ENCODE results near the gene HEATR9. TPM values are rescaled to one million over a fixed set of nuclear protein-coding genes. Genes with fewer than 3 reads are reported as not detected.

HEATR9 gene
- total and polyA plus RNA-seq, 2 of the 13 experiments (the other 11 are each of a cell fraction or from before 2014, with no cell fraction given), result not detected

- peak; percentile 50; the same call in 1 of the 2 replicates for TF ChIP-seq ZC3H4 (CRISPR knock-in tag; IDR thresholded peaks at IDR 0.05; ENCODE audit: borderline replicate concordance)
- 0 out of 2 replicates have a peak, but pooled peaks have one; percentile 17 for TF ChIP-seq ZNF234 (CRISPR knock-in tag; conservative IDR thresholded peaks at IDR 0.05)
Observed at GRCh38 chr17:35809855-35810461, 58.7 kb downstream of the HEATR9 start (continued).

GRCh38 chr17:35808962-35809854 is 59.5 kb downstream of the HEATR9 start, which contains the start of gene TAF15:
TSS of gene TAF15 (plus strand) at chr17:35809484. CDS start at chr17:35809570, 86 bp downstream.
- Histone ChIP-seq H3K4me2 (ENCODE audit: low read depth, low read length) (peak within 1 kb of the TSS; percentile 83), H3K4me1 (ENCODE audit: insufficient read depth, low read length) (peaks cover 63% of the 10 kb centered on the region), H4K20me1 (ENCODE audit: insufficient read depth, low read length) (peaks cover 24% of the 10 kb centered on the region), H3K27ac (ENCODE audit: extremely low read length, insufficient read depth, low read length) (peak within 1 kb of the TSS; percentile 91), H3K36me3 (replicated peaks in 1 of 2; ENCODE audit: control insufficient read depth in 1 of 2, insufficient read depth in 2 of 2, low read length in 2 of 2) (no peaks in the 10 kb centered on the region), H3K79me2 (ENCODE audit: insufficient read depth, low read length) (peaks cover 46% of the 10 kb centered on the region), H2AFZ (ENCODE audit: low read length) (peak within 1 kb of the TSS; percentile 86), H3K27me3 (ENCODE audit: control insufficient read depth in 1 of 2, insufficient read depth in 2 of 2, low read length in 2 of 2) (no peaks in the 10 kb centered on the region; a peak in 2 of 5 replicates), H3K9me3 (ENCODE audit: low read length) (no peaks in the 10 kb centered on the region), H3K9ac (ENCODE audit: insufficient read depth, low read depth, low read length) (peak within 1 kb of the TSS; percentile 84), H3K4me3 (replicated peaks in 1 of 3; ENCODE audit: insufficient read depth in 1 of 3, low read depth in 2 of 3, low read length in 3 of 3) (peak within 1 kb of the TSS; percentile 85 to 95 (median 91))
- in situ Hi-C loops (cut with HindIII; ENCODE audit: extremely low pct_ligation_motif_present, low pct_unique_long_range_greater_than_20kb) (loop anchor here (5.0 to 25.0 kb wide), 2 partner anchors 47 to 97 kb away; partner anchors contain the start of gene C17orf50), intact Hi-C loops (cut with micrococcal nuclease; ENCODE audit: unreplicated experiment) (loop anchor here (1.0 kb wide), 1 partner anchor 45 kb away; no protein-coding TSS in a partner anchor)
- peak; percentile 97 for ATAC-seq
- peak; percentile 97 for DNase-seq (ENCODE audit: low spot score)
- POLR2A ChIA-PET, result interaction anchor here (0.6 to 4.2 kb wide), 23 partner anchors 9 to 746 kb away, joined by 3 to 60 read pairs (median 4); partner anchors contain the start of genes AP2B1, C17orf50, CCL16 and MMP28
- CTCF ChIA-PET (ENCODE audit: low intra/inter-chr PET ratio, low total read pairs), result interaction anchor here (1.5 to 2.3 kb wide), 3 partner anchors 42 to 47 kb away, joined by 3 to 28 read pairs (median 8); no protein-coding TSS in a partner anchor
- WGBS (ENCODE audit: low lambda C conversion rate), result 1% methylated on average over 29 of the region's 71 CpGs
- BruUV-seq (replicated peaks), result no TSS peak
- no peak for FAIRE-seq
- TF ChIP-seq ZNF572 (CRISPR knock-in tag; IDR thresholded peaks at IDR 0.05), result 0 out of 2 replicates have a peak, but pooled peaks have one; percentile 52
- TF ChIP-seq ZNF841 (CRISPR knock-in tag; IDR thresholded peaks at IDR 0.05; ENCODE audit: borderline replicate concordance), result peak; percentile 74; the same call in 1 of the 2 replicates
- TF ChIP-seq JUN (CRISPR knock-in tag; IDR thresholded peaks at IDR 0.05), result no peak
- TF ChIP-seq ZNF33B (CRISPR knock-in tag; IDR thresholded peaks at IDR 0.05), result 0 out of 2 replicates have a peak, but pooled peaks have one; percentile 48
- TF ChIP-seq RXRB (CRISPR knock-in tag; IDR thresholded peaks at IDR 0.05; ENCODE audit: borderline replicate concordance), result peak; percentile 14; the same call in 1 of the 2 replicates
- no peak; the same call in 1 of the 2 replicates for TF ChIP-seq ZNF556 (CRISPR knock-in tag; IDR thresholded peaks at IDR 0.05; ENCODE audit: borderline replicate concordance)
- TF ChIP-seq ZNF674 (CRISPR knock-in tag; IDR thresholded peaks at IDR 0.05; ENCODE audit: low read depth), result no peak
- TF ChIP-seq ZC3H13 (CRISPR knock-in tag; IDR thresholded peaks at IDR 0.05), result peak; percentile 67
- no peak; the same call in 1 of the 2 replicates for TF ChIP-seq MAF1 (CRISPR knock-in tag; IDR thresholded peaks at IDR 0.05; ENCODE audit: borderline replicate concordance)
- no peak; the same call in 1 of the 2 replicates for TF ChIP-seq ZNF367 (CRISPR knock-in tag; IDR thresholded peaks at IDR 0.05; ENCODE audit: borderline replicate concordance)
- no peak for TF ChIP-seq ZNF644 (CRISPR knock-in tag; IDR thresholded peaks at IDR 0.05; ENCODE audit: low read depth)
- TF ChIP-seq PITX1 (CRISPR knock-in tag; IDR thresholded peaks at IDR 0.05), result no peak
- no peak for TF ChIP-seq NR2F1 (CRISPR knock-in tag; IDR thresholded peaks at IDR 0.05)
- TF ChIP-seq SIN3A (IDR thresholded peaks at IDR 0.05; ENCODE audit: borderline replicate concordance, low read depth, low read length), result peak; percentile 69; the same call in 1 of the 2 replicates
- TF ChIP-seq ZNF703 (CRISPR knock-in tag; IDR thresholded peaks at IDR 0.05; ENCODE audit: borderline replicate concordance), result peak; percentile 82; the same call in 1 of the 2 replicates
- TF ChIP-seq, protein P1, sequence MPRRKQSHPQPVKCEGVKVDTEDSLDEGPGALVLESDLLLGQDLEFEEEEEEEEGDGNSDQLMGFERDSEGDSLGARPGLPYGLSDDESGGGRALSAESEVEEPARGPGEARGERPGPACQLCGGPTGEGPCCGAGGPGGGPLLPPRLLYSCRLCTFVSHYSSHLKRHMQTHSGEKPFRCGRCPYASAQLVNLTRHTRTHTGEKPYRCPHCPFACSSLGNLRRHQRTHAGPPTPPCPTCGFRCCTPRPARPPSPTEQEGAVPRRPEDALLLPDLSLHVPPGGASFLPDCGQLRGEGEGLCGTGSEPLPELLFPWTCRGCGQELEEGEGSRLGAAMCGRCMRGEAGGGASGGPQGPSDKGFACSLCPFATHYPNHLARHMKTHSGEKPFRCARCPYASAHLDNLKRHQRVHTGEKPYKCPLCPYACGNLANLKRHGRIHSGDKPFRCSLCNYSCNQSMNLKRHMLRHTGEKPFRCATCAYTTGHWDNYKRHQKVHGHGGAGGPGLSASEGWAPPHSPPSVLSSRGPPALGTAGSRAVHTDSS (CRISPR knock-in tag; conservative IDR thresholded peaks at IDR 0.05), result no peak
- 0 out of 2 replicates have a peak, but pooled peaks have one; percentile 40 for TF ChIP-seq ZNF75D (CRISPR knock-in tag; IDR thresholded peaks at IDR 0.05; ENCODE audit: borderline replicate concordance)
- TF ChIP-seq KMT2B (CRISPR knock-in tag; IDR thresholded peaks at IDR 0.05), result peak; percentile 22; the same call in 1 of the 2 replicates

All from HepG2 (cell line).